BJ (cell line): ENCODE data around the gene NDUFV2. TPM values are rescaled to one million over a fixed set of nuclear protein-coding genes. Genes with fewer than 3 reads are reported as not detected.

Experiments used
- CTCF ChIA-PET: fragments of 350-600 bp; formaldehyde crosslinking; extraction: SDS; loops from one replicate; lab custom pipeline; 2021; ENCODE audit warnings: antibody characterized with exemption, inconsistent platforms; lab: Yijun Ruan, JAX
- POLR2A ChIA-PET: fragments of 300-600 bp; sonication (Branson Sonifier 250); formaldehyde crosslinking; extraction: SDS; loops from one replicate; lab custom pipeline; 2021; ENCODE audit warnings: antibody characterized with exemption; lab: Charles Lee
- DNase-seq: peaks from one replicate; pipeline ENCODE4 v3.0.0-alpha.2; 2011; ENCODE audit warnings: low read depth
- H3K27me3 ChIP-seq: 2 replicates; pipeline ENCODE4 v1.6.0; 2011; ENCODE audit warnings: low read length; ENCODE audit not compliant: control insufficient read depth, insufficient read depth
- H3K36me3 ChIP-seq: 2 replicates; pipeline ENCODE4 v1.5.1; 2011; ENCODE audit warnings: low read length; ENCODE audit not compliant: control insufficient read depth, insufficient read depth
- H3K4me3 ChIP-seq: 2 replicates; pipeline ENCODE4 v1.5.1; 2011; ENCODE audit warnings: low read depth, mild to moderate bottlenecking, control low read depth, low read length
- CTCF ChIP-seq: IDR thresholded peaks from 2 replicates; pipeline ENCODE4 v1.5.1; 2011; ENCODE audit warnings: low read depth, mild to moderate bottlenecking, control low read depth, inconsistent platforms, low read length, moderate library complexity; ENCODE audit not compliant: insufficient read depth
- polyA plus RNA-seq: library from polyadenylated mRNA; depleted of rRNA; stranded (reverse); fragments of >200 nt; gene quantifications from 2 replicates; pipeline ENCODE4 v1.2.3, GENCODE V29; 2011

NDUFV2 gene
- polyA plus RNA-seq, 1 experiment: 70.0 TPM

GRCh38 chr18:9147440-9148202 lies 45.1 kb downstream of the NDUFV2 start:
- DNase-seq: peak; percentile 29
- CTCF ChIA-PET: interaction anchor here (0.5 to 2.7 kb wide), 7 partner anchors 9 to 504 kb away, joined by 3 to 19 read pairs (median 4); no protein-coding TSS in a partner anchor
- POLR2A ChIA-PET: interaction anchor here (0.6 kb wide), 1 partner anchor 199 kb away, joined by 3 read pairs; no protein-coding TSS in a partner anchor
- no peaks in the 10 kb centered on the region for H3K36me3 ChIP-seq
- no peak overlapping the region for H3K4me3 ChIP-seq
- TF ChIP-seq CTCF: peak; percentile 77
- no peaks in the 10 kb centered on the region for H3K27me3 ChIP-seq

GRCh38 chr18:9148203-9148552 lies 45.7 kb downstream of the NDUFV2 start:
- CTCF ChIA-PET: interaction anchor here (0.6 to 2.7 kb wide), 6 partner anchors 10 to 183 kb away, joined by 3 to 19 read pairs (median 4); no protein-coding TSS in a partner anchor
- H3K27me3 ChIP-seq: no peaks in the 10 kb centered on the region
- no peak for TF ChIP-seq CTCF
- no peak overlapping the region for H3K4me3 ChIP-seq
- DNase-seq: no peak
- POLR2A ChIA-PET: interaction anchor here (0.6 kb wide), 1 partner anchor 199 kb away, joined by 3 read pairs; no protein-coding TSS in a partner anchor
- H3K36me3 ChIP-seq: no peaks in the 10 kb centered on the region

- Histone ChIP-seq H3K4me3 (no peak overlapping the region), H3K36me3 (no peaks in the 10 kb centered on the region), H3K27me3 (no peaks in the 10 kb centered on the region)
- POLR2A ChIA-PET: no interaction called here
- no peak for TF ChIP-seq CTCF
- no peak for DNase-seq
- CTCF ChIA-PET: no interaction called here
Measured at GRCh38 chr18:9150121-9150520, 47.6 kb downstream of the NDUFV2 start.

- Histone ChIP-seq H3K27me3 (no peaks in the 10 kb centered on the region), H3K4me3 (no peak overlapping the region), H3K36me3 (no peaks in the 10 kb centered on the region)
- no peak for TF ChIP-seq CTCF
- DNase-seq: no peak
- POLR2A ChIA-PET: no interaction called here
- CTCF ChIA-PET: interaction anchor here (0.9 to 1.2 kb wide), 2 partner anchors 80 to 498 kb away, joined by 3 to 4 read pairs; no protein-coding TSS in a partner anchor
Measured at GRCh38 chr18:9153256-9153655, 50.8 kb downstream of the NDUFV2 start.

GRCh38 chr18:9156604-9157249 lies 54.2 kb downstream of the NDUFV2 start:
- TF ChIP-seq CTCF: no peak
- no peaks in the 10 kb centered on the region for H3K36me3 ChIP-seq
- no peak overlapping the region for H3K4me3 ChIP-seq
- ChIA-PET CTCF (interaction anchor here (0.9 kb wide), 1 partner anchor 83 kb away, joined by 3 read pairs; no protein-coding TSS in a partner anchor), POLR2A (no interaction called here)
- H3K27me3 ChIP-seq: no peaks in the 10 kb centered on the region
- DNase-seq: no peak
